GM12864 (cell line): ENCODE results near the gene NFIX.

ENCODE experiments used
- DNase-seq: peaks from one replicate; pipeline ENCODE4 v3.0.0-alpha.2; 2011; ENCODE audit warnings: low read depth
- H3K4me3 ChIP-seq: 2 replicates; pipeline ENCODE4 v1.5.1; 2011; ENCODE audit warnings: mild to moderate bottlenecking, low read depth, low read length, control low read depth
- TF ChIP-seq, protein P1 (sequence below): IDR thresholded peaks from 2 replicates; pipeline ENCODE4 v1.5.1; 2011; ENCODE audit warnings: low read depth, mild to moderate bottlenecking, moderate library complexity, low read length, control low read depth, inconsistent platforms; ENCODE audit errors: missing control alignments

Gene NFIX

GRCh38 chr19:13010992-13011652, 15.8 kb downstream of the NFIX start:
- TF ChIP-seq, protein P1, sequence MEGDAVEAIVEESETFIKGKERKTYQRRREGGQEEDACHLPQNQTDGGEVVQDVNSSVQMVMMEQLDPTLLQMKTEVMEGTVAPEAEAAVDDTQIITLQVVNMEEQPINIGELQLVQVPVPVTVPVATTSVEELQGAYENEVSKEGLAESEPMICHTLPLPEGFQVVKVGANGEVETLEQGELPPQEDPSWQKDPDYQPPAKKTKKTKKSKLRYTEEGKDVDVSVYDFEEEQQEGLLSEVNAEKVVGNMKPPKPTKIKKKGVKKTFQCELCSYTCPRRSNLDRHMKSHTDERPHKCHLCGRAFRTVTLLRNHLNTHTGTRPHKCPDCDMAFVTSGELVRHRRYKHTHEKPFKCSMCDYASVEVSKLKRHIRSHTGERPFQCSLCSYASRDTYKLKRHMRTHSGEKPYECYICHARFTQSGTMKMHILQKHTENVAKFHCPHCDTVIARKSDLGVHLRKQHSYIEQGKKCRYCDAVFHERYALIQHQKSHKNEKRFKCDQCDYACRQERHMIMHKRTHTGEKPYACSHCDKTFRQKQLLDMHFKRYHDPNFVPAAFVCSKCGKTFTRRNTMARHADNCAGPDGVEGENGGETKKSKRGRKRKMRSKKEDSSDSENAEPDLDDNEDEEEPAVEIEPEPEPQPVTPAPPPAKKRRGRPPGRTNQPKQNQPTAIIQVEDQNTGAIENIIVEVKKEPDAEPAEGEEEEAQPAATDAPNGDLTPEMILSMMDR: no peak
- no peak for DNase-seq
- no peak overlapping the region for H3K4me3 ChIP-seq

DNA sequence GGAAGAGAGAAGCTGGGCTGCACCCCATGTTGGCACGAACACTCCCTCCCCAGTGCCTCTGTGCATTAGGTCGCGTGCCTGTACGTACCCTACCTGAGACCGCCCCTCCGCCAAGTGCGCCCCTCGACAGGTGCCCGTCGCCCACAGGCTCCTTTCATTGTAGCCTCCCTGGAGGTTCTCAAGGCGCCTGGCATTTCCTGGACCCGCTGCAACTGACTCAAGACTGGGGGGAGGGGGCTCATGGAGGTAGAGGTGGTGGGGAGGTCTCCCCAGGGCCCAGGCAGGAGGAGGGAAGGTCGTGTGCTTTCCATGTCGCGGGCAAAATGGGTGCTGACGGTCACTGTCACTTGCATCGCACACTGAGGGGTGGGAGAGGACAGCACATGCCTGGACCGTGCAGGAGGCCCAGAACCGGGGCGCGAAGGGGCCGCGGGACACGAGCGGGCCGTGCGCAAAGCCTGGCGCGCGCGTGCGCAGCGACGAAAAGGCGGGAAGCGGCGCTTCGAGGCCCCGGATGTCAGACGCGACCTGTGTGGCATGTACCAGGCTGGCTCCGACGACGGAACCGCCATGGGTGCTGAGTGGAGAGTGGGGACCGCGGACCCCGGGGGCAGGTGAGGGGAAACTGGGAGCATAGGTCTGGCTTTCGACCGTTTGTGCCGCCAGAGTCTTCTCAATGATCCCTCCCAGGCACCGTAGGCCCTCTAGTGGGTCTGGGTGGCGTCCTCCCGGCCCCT, 16.5 kb downstream of the NFIX start:
- TF ChIP-seq, protein P1: no peak
- H3K4me3 ChIP-seq: no peak overlapping the region
- DNase-seq: no peak

DNA sequence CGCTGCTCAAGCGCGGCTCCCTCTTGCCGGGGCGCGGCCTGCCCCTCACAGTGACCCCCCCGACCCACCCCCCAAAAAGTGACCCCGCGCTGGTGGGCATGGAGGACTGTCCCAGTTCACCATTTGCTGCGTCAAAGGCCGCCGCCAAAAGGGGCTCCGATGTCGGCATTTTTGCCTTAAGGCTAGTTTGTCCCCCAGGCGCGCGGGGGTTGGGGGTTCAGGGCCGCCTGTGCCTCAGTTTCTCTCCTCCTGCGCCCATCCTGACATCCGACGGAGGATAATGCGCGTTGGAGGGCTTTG, 17.1 kb downstream of the NFIX start:
- TF ChIP-seq, protein P1: no peak
- H3K4me3 ChIP-seq: no peak overlapping the region
- DNase-seq: no peak

DNA sequence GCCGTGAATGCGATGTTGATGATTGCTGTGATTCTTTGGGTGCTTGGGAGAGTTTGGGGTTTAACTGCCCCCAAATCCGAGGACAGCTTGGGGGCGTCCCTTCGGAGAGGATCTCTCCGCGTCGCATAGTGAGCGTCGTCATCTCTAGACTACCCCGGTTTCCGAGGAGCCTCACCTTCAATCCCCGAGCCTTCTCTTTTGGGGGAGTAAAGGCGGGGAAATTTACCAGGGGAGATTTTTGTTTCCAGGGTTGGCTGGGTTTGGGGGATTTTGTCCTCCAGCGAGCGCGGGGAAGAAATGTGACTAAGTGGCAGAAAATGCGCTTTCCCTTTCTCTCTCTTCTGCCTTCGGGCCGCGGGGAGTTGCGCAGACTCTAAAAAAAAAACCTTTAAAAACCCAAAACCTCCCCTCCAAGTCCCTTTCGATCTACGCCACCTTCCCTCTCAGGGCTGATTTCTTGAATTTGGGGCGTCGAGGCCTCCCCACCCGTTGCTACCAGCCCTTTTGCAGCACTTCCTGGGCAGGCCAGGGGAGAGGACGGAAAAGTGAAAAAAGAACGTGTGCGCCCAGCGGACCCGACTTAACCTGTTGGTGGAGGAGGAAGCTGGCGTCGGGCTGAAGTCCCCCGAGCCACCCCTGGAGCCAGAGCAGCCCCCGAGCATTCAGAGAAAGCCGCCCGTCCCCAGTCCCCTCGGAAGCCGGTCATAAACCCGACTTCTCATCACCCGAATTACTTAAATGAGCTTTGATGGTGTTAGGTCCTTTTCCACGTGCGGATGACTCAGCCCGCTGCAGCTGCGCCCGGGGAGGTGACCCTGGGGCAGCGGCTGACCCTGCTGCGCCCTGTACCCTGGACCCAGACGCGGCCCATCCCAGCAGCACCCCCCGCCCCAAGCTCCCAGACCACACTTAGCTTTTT, 17.7 kb downstream of the NFIX start:
- DNase-seq: no peak
- TF ChIP-seq, protein P1: no peak
- H3K4me3 ChIP-seq: peak overlapping the region; percentile 12; the same call in 1 of the 2 replicates

- no peak overlapping the region for H3K4me3 ChIP-seq
- DNase-seq: no peak
- TF ChIP-seq, protein P1: no peak
Observed at GRCh38 chr19:13013649-13014048, 18.4 kb downstream of the NFIX start.

DNA sequence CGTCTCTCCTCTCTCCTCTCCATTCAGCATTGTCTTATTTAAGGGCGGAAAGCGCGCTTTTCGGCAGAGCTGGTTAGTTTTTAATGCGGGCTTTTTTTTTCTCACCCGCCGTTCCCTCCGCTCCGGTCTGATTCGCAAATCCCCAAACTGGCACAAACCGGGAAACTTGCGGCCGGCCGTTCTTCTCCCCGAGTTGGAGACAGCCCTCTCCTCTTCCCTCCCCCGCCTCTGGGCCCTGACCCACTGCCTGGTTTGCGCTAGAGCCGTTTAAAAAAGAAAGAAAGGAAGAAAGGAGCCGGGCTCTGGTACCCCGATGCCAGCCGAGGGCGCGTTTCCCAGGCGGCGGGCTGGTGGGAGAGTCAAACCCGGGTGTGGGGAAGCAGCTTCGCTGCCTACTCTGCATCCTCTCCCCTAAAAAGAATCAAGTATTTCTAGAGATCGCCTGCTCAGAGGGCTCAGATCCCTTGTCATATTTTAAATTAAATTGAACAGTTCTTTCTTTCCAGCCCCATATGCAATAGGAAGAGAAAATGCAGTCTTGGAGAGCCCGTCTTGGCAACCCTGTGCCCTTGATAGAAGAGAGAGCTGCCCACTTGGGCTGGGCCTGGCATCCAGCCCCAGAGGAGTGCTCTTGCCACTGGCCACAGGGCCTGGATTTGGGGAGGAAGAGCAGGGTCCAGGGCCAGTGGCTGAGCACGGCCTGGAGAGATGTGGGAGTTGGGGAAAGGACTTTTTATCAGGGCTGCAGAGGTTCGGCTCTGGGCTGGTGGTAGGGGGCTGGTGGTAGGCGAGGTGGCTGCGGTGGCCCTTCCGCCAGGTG, 19.0 kb downstream of the NFIX start:
- TF ChIP-seq, protein P1: no peak
- no peak overlapping the region for H3K4me3 ChIP-seq
- DNase-seq: no peak
